Measurements from ENCODE around the gene DUSP15. TPM values are rescaled to one million over a fixed set of nuclear protein-coding genes. Genes with fewer than 3 reads are reported as not detected.

DUSP15 gene
- total and polyA plus RNA-seq, 4 donors = 1.6 to 4.7 (median 2.9) TPM

DNA sequence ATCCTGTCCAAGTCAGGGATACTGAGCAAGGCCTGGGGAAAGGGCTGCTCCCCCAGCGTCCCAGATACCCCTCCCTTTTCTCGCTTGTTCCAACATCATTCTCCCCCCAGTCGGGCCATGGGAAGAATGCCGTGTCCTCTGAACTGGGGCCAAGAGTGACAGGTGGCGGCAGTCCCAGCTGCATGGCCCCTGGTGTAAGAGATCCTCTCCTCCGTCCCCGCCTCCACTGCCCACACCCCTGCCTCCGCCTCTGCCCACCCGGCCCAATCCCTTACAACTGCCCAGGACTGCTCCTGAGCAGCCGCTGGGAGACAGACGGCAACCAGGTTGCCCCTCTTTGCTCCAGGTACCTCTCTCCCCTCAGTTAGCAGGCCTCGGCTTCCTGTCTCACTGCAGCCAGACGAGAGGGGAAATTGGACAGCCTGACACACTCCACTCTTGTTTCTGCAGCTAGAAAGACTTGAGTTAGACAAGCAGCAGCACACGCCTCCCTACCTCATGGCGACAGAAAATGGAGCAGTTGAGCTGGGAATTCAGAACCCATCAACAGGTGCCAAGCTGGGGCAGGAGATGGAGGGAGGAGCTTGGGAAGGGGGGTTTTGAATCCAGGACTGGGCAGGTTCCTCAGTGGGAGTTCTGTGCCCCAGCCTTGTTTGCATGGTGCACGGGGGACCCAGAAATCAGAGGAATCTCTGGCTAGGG is 51.1 kb downstream of the DUSP15 start, which contains the start of gene MYLK2:
Gene MYLK2, plus strand, starts transcription at position 274 of the 702 bp plus-strand sequence. Its CDS starts 225 bp downstream, at position 499.
- TF ChIP-seq, protein P1, sequence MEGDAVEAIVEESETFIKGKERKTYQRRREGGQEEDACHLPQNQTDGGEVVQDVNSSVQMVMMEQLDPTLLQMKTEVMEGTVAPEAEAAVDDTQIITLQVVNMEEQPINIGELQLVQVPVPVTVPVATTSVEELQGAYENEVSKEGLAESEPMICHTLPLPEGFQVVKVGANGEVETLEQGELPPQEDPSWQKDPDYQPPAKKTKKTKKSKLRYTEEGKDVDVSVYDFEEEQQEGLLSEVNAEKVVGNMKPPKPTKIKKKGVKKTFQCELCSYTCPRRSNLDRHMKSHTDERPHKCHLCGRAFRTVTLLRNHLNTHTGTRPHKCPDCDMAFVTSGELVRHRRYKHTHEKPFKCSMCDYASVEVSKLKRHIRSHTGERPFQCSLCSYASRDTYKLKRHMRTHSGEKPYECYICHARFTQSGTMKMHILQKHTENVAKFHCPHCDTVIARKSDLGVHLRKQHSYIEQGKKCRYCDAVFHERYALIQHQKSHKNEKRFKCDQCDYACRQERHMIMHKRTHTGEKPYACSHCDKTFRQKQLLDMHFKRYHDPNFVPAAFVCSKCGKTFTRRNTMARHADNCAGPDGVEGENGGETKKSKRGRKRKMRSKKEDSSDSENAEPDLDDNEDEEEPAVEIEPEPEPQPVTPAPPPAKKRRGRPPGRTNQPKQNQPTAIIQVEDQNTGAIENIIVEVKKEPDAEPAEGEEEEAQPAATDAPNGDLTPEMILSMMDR (IDR thresholded peaks at IDR 0.05; ENCODE audit: control extremely low read depth, extremely low read depth) = no peak
- H3K27ac ChIP-seq (ENCODE audit: low read depth in 1 of 2, low read length in 1 of 2) = no peak within 1 kb of the TSS
- ATAC-seq (ENCODE audit: insufficient read depth, low FRiP score) = no peak
- H3K27me3 ChIP-seq (ENCODE audit: control insufficient read depth in 3 of 3, insufficient read depth in 3 of 3, low read length in 2 of 3) = no peaks in the 10 kb centered on the region
- no peaks in the 10 kb centered on the region for H3K9me3 ChIP-seq (ENCODE audit: control insufficient read depth in 4 of 4, insufficient read depth in 3 of 4, low read length in 3 of 4)
- peaks cover 0 to 23% (median 5%) of the 10 kb centered on the region in 5 donors for H3K4me1 ChIP-seq (ENCODE audit: control insufficient read depth in 5 of 5, insufficient read depth in 5 of 5, low read length in 5 of 5)
- no peak within 1 kb of the TSS for H3K9ac ChIP-seq (ENCODE audit: insufficient read depth in 1 of 2, low read length in 2 of 2)
- 70 to 79% methylated on average over 16 of the region's 16 CpGs for WGBS, 2 donors
- DNase-seq = no peak
- no peaks in the 10 kb centered on the region for H3K36me3 ChIP-seq (ENCODE audit: control insufficient read depth in 4 of 4, insufficient read depth in 4 of 4, low read length in 4 of 4)
- H3K4me3 ChIP-seq = no peak within 1 kb of the TSS

DNA sequence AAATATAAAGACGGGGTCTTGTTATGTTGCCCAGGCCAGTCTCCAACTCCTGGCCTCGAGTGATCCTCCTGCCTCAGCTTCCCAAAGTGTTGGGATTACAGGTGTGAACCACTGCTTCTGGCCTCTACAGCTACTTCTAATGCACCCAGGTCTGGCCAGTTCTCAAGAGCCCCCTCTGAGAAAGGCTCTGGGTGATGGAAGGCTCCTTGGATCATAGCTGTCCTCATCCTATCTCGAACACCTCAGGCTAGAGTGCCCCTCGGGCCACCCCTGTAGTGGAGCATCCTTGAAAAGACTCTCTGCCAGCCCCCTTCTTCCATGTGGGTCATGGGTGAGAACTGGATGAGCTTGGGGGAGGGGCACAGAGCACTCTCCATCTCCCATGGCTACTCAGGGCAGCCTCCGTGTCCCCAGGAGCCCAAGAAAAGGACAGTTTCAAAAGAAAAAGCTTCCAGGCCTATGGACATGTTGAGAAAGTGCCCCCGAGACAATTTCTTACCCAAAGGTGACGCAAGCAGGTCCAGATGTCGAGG is 51.9 kb downstream of the DUSP15 start:
- no peaks in the 10 kb centered on the region for H3K36me3 ChIP-seq (ENCODE audit: control insufficient read depth in 4 of 4, insufficient read depth in 4 of 4, low read length in 4 of 4)
- DNase-seq (no peak), ATAC-seq (ENCODE audit: insufficient read depth, low FRiP score) (no peak)
- no peak overlapping the region for H3K4me3 ChIP-seq
- no peak overlapping the region for H3K9ac ChIP-seq (ENCODE audit: insufficient read depth in 1 of 2, low read length in 2 of 2)
- H3K27me3 ChIP-seq (ENCODE audit: control insufficient read depth in 3 of 3, insufficient read depth in 3 of 3, low read length in 2 of 3) = no peaks in the 10 kb centered on the region
- peaks cover 0 to 20% (median 5%) of the 10 kb centered on the region in 5 donors for H3K4me1 ChIP-seq (ENCODE audit: control insufficient read depth in 5 of 5, insufficient read depth in 5 of 5, low read length in 5 of 5)
- 79 to 90% methylated on average over 8 of the region's 8 CpGs for WGBS, 2 donors
- H3K9me3 ChIP-seq (ENCODE audit: control insufficient read depth in 4 of 4, insufficient read depth in 3 of 4, low read length in 3 of 4) = no peaks in the 10 kb centered on the region
- no peak overlapping the region for H3K27ac ChIP-seq (ENCODE audit: low read depth in 1 of 2, low read length in 1 of 2)
- TF ChIP-seq, protein P1 (IDR thresholded peaks at IDR 0.05; ENCODE audit: control extremely low read depth, extremely low read depth) = no peak

DNA sequence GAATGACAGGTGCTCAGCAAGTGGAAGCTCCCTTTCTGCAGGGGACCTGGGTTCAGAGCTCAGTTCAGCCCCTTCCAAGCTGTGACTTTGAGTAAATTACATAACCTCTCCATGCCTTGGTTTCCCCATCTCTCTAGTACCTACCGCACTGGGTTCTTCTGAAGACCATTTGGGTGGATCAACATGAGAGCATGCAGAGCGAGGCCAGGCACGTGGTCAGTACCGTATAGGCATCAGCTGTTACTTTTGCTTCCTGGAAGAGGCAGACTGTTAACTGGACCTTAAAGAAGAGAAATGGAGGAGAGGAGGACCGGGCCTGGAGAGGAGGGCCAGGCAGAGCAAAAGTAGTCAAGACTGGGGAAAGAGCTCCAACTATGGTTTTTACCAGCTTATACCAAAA is 52.9 kb downstream of the DUSP15 start:
- peaks cover 0 to 23% (median 5%) of the 10 kb centered on the region in 5 donors for H3K4me1 ChIP-seq (ENCODE audit: control insufficient read depth in 5 of 5, insufficient read depth in 5 of 5, low read length in 5 of 5)

More for the DNA sequence above, 52.9 kb downstream of the DUSP15 start:
- DNase-seq (no peak), ATAC-seq (ENCODE audit: insufficient read depth, low FRiP score) (no peak)
- WGBS, 2 donors = 92 to 96% methylated on average over 5 of the region's 5 CpGs
- Histone ChIP-seq H3K9me3 (ENCODE audit: control insufficient read depth in 4 of 4, insufficient read depth in 3 of 4, low read length in 3 of 4) (no peaks in the 10 kb centered on the region), H3K4me3 (no peak overlapping the region), H3K9ac (ENCODE audit: insufficient read depth in 1 of 2, low read length in 2 of 2) (no peak overlapping the region), H3K27ac (ENCODE audit: low read depth in 1 of 2, low read length in 1 of 2) (no peak overlapping the region), H3K36me3 (ENCODE audit: control insufficient read depth in 4 of 4, insufficient read depth in 4 of 4, low read length in 4 of 4) (no peaks in the 10 kb centered on the region), H3K27me3 (ENCODE audit: control insufficient read depth in 3 of 3, insufficient read depth in 3 of 3, low read length in 2 of 3) (no peaks in the 10 kb centered on the region)
- TF ChIP-seq, protein P1 (IDR thresholded peaks at IDR 0.05; ENCODE audit: control extremely low read depth, extremely low read depth) = no peak
